GM12878 (cell line): Measurements from ENCODE around the gene STK4. TPM values are rescaled to one million over a fixed set of nuclear protein-coding genes. Genes with fewer than 3 reads are reported as not detected.

Experiments
- CEBPB ChIP-seq, 2 experiments: fragments of 150-350 bp in 1 of 2; IDR thresholded peaks; 2 replicates each; pipeline ENCODE4 v1.6.1; 2012 to 2014; ENCODE audit warnings: low read depth in 2 of 2, low read length in 2 of 2, borderline replicate concordance in 1 of 2, inconsistent platforms in 1 of 2
- CHD2 ChIP-seq: IDR thresholded peaks from 2 replicates; pipeline ENCODE4 v1.6.1; 2011; ENCODE audit warnings: low read depth, low read length, improper control_type of control experiment, borderline replicate concordance
- HCFC1 ChIP-seq: fragments of 150-350 bp; IDR thresholded peaks from 2 replicates; pipeline ENCODE4 v1.6.1; 2014; ENCODE audit warnings: low read length
- MEF2A ChIP-seq: IDR thresholded peaks from 2 replicates; pipeline ENCODE4 v1.6.1; 2011; ENCODE audit warnings: low read depth, mild to moderate bottlenecking, low read length, moderate library complexity; ENCODE audit not compliant: insufficient read depth
- MLLT1 ChIP-seq: fragments of 450-650 bp; IDR thresholded peaks from 2 replicates; pipeline ENCODE4 v1.6.1; 2016; ENCODE audit warnings: mild to moderate bottlenecking
- NR2F1 ChIP-seq: fragments of 450-650 bp; conservative IDR thresholded peaks from 2 replicates; pipeline ENCODE4 v1.6.1; 2017; ENCODE audit warnings: mild to moderate bottlenecking
- PAX5 ChIP-seq: IDR thresholded peaks from 2 replicates; pipeline ENCODE4 v1.6.1; 2011; ENCODE audit warnings: low read depth, low read length, borderline replicate concordance
- ZBTB40 ChIP-seq: fragments of 450-650 bp; IDR thresholded peaks from 2 replicates; pipeline ENCODE4 v1.6.1; 2016; ENCODE audit warnings: mild to moderate bottlenecking, moderate library complexity, borderline replicate concordance
- ZNF384 ChIP-seq: IDR thresholded peaks from 2 replicates; pipeline ENCODE4 v1.6.1; 2012; ENCODE audit warnings: low read depth, mild to moderate bottlenecking, low read length, improper control_type of control experiment, borderline replicate concordance
- ZZZ3 ChIP-seq: IDR thresholded peaks from 2 replicates; pipeline ENCODE4 v1.6.1; 2011; ENCODE audit warnings: low read depth; ENCODE audit not compliant: control insufficient read depth, insufficient read length
- polyA plus RNA-seq, 11 experiments: library from polyadenylated mRNA; depleted of rRNA in 4 of 11; unstranded in 6 of 11; stranded (reverse) in 5 of 11; fragments of >200 nt; fragmentation: Nextera tagmentation in 4 of 11; fragmentation: Illumina TruSeq in 1 of 11; extraction: Ambion mirVana in 4 of 11; extraction: Trizol in 1 of 11; gene quantifications; 1 replicate in 1 of 11; 2 replicates in 10 of 11; pipeline versions ENCODE4 v1.2.1 to v1.2.3, GENCODE V29; 2011 to 2016; ENCODE audit warnings: inconsistent platforms in 2 of 11, missing spikeins in 2 of 11, low read depth in 1 of 11
- total RNA-seq, 4 experiments: library from RNA; depleted of rRNA in 3 of 4; stranded (reverse); fragments of >200 nt in 3 of 4; fragmentation: Illumina TruSeq in 1 of 4; extraction: Trizol in 1 of 4; gene quantifications; 2 replicates each; pipeline versions ENCODE4 v1.2.1 to v1.2.3, GENCODE V29; 2013 to 2021
- TF ChIP-seq, protein P1 (sequence below): fragments of 450-650 bp; IDR thresholded peaks from 2 replicates; pipeline ENCODE4 v1.6.1; 2017; ENCODE audit warnings: low read depth, mild to moderate bottlenecking, moderate library complexity

Gene STK4
- total and polyA plus RNA-seq, 10 of the 15 experiments (the other 5 are each of a cell fraction or from before 2014, with no cell fraction given) = 24.0 to 135 (median 89.7) TPM

GRCh38 chr20:45052698-45053429, 86.6 kb downstream of the STK4 start (continued):
- TF ChIP-seq MLLT1 = peak; percentile 85
- TF ChIP-seq ZNF384 = no peak
- 0 out of 2 replicates have a peak, but pooled peaks have one; percentile 51 for TF ChIP-seq MEF2A
- TF ChIP-seq CHD2 = peak; percentile 48; the same call in 1 of the 2 replicates
- TF ChIP-seq, protein P1, sequence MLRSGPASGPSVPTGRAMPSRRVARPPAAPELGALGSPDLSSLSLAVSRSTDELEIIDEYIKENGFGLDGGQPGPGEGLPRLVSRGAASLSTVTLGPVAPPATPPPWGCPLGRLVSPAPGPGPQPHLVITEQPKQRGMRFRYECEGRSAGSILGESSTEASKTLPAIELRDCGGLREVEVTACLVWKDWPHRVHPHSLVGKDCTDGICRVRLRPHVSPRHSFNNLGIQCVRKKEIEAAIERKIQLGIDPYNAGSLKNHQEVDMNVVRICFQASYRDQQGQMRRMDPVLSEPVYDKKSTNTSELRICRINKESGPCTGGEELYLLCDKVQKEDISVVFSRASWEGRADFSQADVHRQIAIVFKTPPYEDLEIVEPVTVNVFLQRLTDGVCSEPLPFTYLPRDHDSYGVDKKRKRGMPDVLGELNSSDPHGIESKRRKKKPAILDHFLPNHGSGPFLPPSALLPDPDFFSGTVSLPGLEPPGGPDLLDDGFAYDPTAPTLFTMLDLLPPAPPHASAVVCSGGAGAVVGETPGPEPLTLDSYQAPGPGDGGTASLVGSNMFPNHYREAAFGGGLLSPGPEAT = peak; percentile 21; the same call in 1 of the 2 replicates
- peak; percentile 52; the same call in 1 of the 2 replicates for TF ChIP-seq PAX5
- TF ChIP-seq NR2F1 = 0 out of 2 replicates have a peak, but pooled peaks have one; percentile 41
- TF ChIP-seq ZZZ3 = no peak
- peak in 1 of 2 experiments; percentile 70; a peak in 1 of 4 replicates for TF ChIP-seq CEBPB (IDR thresholded peaks at IDR 0.05; ENCODE audit: borderline replicate concordance in 1 of 2, low read depth in 2 of 2, low read length in 2 of 2)
- peak; percentile 26; the same call in 1 of the 2 replicates for TF ChIP-seq ZBTB40
- TF ChIP-seq HCFC1 = no peak
- TF ChIP-seq, all 136 proteins: peak for 29
